H7 (cell line): ENCODE data around the gene DCAF11. TPM values are rescaled to one million over a fixed set of nuclear protein-coding genes. Genes with fewer than 3 reads are reported as not detected.
A peak's percentile ranks its signal among the peaks of the same experiment; 100 is the strongest.

Experiments used
- DNase-seq: peaks from one replicate; pipeline ENCODE4 v3.0.0; 2012
- H3K27me3 ChIP-seq: 2 replicates; pipeline ENCODE4 v1.6.0; 2011; ENCODE audit warnings: mild to moderate bottlenecking, low read length; ENCODE audit not compliant: control insufficient read depth, insufficient read depth
- H3K36me3 ChIP-seq: replicated peaks from 2 replicates; pipeline ENCODE4 v1.5.1; 2011; ENCODE audit warnings: low read length; ENCODE audit not compliant: control insufficient read depth, insufficient read depth
- H3K4me3 ChIP-seq: 2 replicates; pipeline ENCODE4 v1.5.1; 2011; ENCODE audit warnings: low read depth, mild to moderate bottlenecking, control low read depth, low read length, moderate library complexity; ENCODE audit not compliant: insufficient read depth
- total RNA-seq: library from RNA; depleted of rRNA; stranded (reverse); fragments of >200 nt; shearing (Covaris generic); gene quantifications from 2 replicates; pipeline ENCODE4 v1.2.3, GENCODE V29; 2014

DCAF11 gene
- total RNA-seq, 1 experiment from 2014 or later = 70.4 TPM

DNA sequence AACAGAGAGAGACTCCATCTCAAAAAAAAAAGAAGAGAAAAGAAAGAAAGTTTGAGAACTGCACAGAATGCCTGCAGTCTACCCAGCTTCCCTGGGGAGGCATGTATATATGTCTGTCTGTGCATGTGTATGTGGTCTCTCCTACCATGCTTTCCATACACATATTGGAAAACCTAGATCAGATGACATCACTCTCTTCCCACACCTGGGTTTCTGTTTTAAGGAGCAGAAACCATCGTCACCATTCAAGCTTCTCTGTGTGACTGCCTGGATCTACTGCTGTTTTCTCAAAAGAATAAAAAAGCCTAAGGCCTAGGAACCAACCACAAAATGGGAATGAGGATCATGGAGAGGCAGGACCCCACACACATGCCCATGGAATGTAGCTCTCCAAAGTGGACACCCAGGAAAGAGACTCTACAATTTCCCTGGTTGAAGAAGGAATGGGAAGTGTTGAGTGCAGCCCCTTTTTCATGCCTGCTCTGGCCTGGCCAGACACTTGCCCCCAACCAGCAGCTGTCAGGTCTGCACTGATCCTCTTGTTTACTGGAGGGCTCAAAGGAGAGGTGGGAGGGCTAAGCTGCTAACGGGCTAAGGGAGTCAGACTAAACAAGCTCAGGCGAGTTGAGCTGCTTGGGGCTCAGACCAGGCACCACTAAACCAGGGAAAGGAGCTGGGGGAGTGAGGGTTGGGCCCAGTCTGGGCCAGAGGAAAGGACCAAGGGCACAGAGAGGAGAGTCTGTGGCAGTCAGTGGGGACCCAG is 28.2 kb upstream of the DCAF11 start:
- no peak for DNase-seq
- Histone ChIP-seq H3K27me3 (peaks cover 15% of the 10 kb centered on the region), H3K36me3 (no peaks in the 10 kb centered on the region), H3K4me3 (no peak overlapping the region)

DNA sequence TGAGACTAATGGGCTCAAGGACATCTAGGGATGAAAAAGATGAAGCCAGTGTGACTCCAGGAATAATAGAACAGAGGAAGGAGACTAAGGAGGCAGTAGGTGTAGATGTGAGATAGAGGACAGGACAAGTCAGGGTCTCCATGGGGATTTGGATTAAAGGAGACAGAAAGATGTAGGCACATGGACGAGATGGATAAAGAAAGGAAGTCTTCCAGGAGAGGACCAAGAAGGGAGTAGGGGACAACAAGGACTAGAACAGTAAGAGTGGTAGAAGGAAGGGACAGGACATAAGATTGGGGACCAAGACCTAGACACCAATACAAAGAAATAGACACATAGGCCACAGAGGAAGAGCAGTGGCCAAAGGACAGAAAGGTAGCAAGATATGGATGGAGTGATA is 27.6 kb upstream of the DCAF11 start:
- no peak overlapping the region for H3K4me3 ChIP-seq
- no peaks in the 10 kb centered on the region for H3K36me3 ChIP-seq
- DNase-seq = no peak

DNA sequence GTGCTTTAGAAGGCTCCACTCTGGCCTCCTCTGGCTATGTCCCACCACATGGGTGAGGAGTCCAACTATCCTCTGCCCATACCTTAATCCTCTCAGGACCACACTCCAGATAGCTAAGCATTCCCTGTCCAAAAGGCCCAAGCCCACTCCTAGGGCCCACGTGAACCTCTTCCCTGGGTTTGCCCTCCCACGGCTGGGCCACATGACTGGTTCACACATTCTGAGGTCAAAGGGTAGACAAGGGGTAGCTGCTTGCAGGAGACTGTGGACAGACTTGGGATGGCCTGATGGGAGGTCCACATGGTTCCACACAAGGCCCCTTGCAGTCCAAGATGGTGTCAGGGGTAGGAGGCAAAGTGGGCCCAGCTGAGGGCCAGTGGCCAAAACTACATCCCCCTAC is 26.5 kb upstream of the DCAF11 start:
- DNase-seq = no peak
- peaks cover 2% of the 10 kb centered on the region; the same call in 1 of the 2 replicates for H3K27me3 ChIP-seq
- no peak overlapping the region for H3K4me3 ChIP-seq
- no peaks in the 10 kb centered on the region for H3K36me3 ChIP-seq

More for the DNA sequence above, 27.6 kb upstream of the DCAF11 start:
- peaks cover 10% of the 10 kb centered on the region for H3K27me3 ChIP-seq

DNA sequence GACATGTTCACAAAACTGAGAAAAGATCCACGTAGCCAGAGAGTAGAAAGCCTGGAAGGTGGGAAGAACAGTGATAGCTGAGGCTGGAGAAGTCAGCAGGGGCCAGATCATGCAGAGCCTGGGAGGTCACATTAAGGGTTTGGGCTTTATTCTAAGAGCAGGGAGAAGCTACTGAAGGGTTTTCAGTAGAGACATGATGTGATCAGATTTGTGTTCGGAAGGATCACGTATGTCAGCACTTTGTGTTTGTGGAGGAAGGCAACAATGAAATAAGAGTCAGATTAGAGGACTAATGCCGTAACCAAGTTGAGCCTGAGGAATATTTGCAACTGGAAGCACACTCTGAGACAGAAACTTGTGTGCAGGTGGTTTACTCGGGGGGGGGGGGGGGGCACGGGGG is 24.7 kb upstream of the DCAF11 start:
- no peaks in the 10 kb centered on the region for H3K36me3 ChIP-seq
- peaks cover 2% of the 10 kb centered on the region; the same call in 1 of the 2 replicates for H3K27me3 ChIP-seq
- DNase-seq = no peak
- H3K4me3 ChIP-seq = no peak overlapping the region

DNA sequence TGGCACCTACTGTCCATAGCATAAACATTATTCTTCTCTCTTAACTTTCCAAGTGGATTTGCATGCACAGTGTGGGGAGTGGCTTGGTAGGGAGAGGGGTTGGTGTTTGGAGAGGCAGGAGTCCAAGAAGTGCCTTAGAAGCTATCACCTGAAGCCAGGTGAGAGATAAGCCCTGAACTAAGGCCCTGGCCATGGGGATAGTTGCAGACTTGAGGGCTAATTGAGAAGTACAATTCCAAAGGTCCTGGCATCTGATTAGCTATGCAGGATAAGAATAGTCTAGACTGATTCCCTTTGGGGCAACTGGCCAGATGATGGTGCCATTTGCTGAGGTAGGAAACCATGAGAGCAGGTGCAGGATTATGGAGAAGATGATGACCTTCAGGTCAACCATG is 22.5 kb upstream of the DCAF11 start:
- no peak for DNase-seq
- Histone ChIP-seq H3K27me3 (no peaks in the 10 kb centered on the region; the same call in 1 of the 2 replicates), H3K4me3 (no peak overlapping the region), H3K36me3 (peaks cover 11% of the 10 kb centered on the region)

DNA sequence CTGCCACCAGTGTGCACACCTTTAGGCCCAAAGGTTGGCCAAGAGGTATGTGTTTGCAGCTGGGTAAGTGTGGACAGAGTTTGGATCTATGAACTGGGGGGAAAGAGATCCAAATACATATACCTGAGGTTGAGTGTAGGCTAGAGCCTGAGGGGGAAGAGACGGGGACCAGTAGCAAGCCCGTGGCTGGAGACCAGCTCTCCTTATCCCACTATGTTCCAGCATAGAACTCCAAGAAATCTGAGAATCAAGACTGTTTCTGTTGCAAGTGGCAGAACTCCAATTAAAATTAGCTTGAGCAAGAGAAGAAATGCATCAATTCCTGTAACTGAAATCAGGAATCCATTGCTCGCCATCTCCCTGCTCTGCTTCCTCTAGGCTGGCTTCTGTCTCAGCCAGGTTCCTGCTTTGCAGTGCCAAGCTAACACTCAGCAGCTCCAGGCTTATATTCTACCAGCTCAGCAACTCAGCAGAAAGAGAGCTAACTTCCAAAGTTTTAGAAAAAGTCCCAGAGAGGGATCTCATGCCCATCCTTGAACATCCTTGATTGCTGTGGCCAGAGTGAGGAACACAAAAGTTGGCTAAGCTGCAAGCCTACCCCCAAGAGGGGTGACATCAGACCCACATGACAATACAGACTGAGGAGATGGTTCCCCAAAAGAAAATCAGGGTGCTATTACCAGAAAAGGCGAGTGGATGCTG is 21.9 kb upstream of the DCAF11 start:
- H3K36me3 ChIP-seq = peaks cover 11% of the 10 kb centered on the region
- H3K4me3 ChIP-seq = no peak overlapping the region
- H3K27me3 ChIP-seq = no peaks in the 10 kb centered on the region; the same call in 1 of the 2 replicates
- no peak for DNase-seq

DNA sequence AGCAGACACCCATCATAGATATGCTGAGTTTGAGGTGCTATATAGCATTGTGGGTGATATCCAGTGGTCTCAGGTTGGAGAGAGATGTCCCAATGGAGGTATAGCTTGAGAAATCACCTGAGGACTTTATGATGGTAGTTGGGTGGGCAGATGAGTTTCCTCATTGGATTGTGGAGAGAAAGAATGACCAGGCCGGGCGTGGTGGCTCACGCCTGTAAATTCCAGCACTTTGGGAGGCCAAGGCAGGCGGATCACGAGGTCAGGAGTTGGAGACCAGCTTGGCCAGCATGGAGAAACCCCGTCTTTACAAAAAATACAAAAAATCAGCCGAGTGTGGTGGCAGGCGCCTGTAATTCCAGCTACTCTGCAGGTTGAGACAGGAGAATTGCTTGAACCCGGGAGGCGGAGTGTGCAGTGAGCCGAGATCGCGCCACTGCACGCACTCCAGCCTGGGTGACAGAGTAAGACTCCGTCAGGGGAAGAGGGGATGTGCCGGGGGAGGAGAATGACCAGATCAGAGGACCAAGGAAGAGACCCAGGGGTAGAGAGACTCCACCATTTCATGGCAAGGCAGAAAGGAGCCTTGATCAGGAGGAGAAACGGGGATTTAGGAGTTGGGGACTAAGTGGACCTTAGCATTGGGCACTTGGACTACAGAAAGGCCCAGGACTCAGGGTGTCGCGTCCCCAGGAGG is 21.2 kb upstream of the DCAF11 start:
- Histone ChIP-seq H3K27me3 (no peaks in the 10 kb centered on the region; the same call in 1 of the 2 replicates), H3K36me3 (peaks cover 16% of the 10 kb centered on the region), H3K4me3 (peak overlapping the region; percentile 22)
- no peak for DNase-seq

DNA sequence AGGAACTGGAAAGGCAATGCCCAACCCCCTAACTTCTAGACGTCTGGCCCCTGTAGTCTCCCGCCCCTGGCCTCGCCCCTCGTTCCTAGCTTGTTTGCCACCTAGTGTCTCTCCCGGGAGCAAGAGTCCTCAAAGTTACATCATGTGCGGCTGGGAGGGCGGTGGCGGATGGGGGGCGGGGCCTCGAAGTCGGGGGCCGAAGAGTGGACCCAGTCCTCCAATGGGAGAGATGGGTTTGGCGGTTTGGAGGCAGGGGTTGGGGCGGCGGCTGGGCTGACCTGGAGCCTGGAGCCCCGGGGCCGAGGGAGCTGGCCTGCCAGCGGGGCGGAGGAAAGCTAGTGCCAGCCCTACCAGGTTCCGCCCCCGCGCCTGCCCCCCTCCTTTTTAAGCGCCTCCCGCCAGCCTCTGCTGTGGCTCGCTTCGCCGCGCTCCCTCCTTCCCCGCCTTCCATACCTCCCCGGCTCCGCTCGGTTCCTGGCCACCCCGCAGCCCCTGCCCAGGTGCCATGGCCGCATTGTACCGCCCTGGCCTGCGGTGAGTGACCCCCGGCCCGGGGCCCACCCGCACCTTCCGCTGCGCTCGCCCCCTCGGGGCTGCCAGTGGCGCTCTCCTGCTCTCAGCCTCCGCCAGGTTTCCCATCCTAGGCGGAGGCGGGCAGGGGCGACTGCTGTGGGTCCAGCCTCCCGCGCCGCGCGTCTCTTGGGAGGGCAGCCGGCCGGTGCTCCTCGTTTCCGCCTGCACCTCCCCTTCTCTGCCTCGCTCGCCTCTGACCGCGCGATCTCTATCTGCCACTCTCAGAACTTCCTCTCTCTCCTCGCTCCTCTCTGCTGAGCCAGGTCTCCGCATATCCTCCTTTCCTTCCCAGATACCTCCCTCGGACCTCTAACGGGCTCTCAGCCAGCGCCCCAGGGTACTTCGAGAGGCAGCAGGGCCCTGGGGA is 20.4 kb upstream of the DCAF11 start, which contains the start of gene PCK2:
PCK2 (plus strand) TSS at position 411 of the 940 bp plus-strand sequence; CDS start at position 506, 95 bp downstream.
- H3K27me3 ChIP-seq = no peaks in the 10 kb centered on the region; the same call in 1 of the 2 replicates
- peak; percentile 100 for DNase-seq
- H3K4me3 ChIP-seq = peak within 1 kb of the TSS; percentile 94

DNA sequence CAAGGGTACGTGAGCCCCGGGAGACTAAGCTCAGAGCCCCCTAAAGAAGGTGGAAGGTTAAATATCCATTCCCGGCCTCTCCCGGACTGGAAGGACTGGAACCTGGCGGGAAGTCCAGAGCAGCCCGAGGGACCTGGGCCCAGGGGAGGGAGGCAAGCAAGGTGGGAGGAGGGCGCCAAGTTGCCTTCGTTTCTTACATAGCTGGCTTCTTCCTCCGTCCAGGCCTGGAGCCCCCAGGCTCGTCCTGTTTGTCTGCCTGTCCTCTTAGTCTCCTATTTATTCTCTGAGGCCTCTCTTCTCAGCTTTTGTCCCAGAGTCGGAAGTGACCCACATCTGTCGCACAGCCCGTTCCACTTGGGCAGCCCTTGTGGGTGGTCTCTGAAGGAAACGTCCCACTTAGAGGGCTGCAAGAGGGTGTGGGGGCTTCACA is 19.7 kb upstream of the DCAF11 start:
- no peak for DNase-seq
- no peaks in the 10 kb centered on the region; the same call in 1 of the 2 replicates for H3K27me3 ChIP-seq
- H3K4me3 ChIP-seq = peak overlapping the region; percentile 94
- H3K36me3 ChIP-seq = peaks cover 31% of the 10 kb centered on the region

More for the DNA sequence above, 20.4 kb upstream of the DCAF11 start, which contains the start of gene PCK2:
- H3K36me3 ChIP-seq = peaks cover 24% of the 10 kb centered on the region

DNA sequence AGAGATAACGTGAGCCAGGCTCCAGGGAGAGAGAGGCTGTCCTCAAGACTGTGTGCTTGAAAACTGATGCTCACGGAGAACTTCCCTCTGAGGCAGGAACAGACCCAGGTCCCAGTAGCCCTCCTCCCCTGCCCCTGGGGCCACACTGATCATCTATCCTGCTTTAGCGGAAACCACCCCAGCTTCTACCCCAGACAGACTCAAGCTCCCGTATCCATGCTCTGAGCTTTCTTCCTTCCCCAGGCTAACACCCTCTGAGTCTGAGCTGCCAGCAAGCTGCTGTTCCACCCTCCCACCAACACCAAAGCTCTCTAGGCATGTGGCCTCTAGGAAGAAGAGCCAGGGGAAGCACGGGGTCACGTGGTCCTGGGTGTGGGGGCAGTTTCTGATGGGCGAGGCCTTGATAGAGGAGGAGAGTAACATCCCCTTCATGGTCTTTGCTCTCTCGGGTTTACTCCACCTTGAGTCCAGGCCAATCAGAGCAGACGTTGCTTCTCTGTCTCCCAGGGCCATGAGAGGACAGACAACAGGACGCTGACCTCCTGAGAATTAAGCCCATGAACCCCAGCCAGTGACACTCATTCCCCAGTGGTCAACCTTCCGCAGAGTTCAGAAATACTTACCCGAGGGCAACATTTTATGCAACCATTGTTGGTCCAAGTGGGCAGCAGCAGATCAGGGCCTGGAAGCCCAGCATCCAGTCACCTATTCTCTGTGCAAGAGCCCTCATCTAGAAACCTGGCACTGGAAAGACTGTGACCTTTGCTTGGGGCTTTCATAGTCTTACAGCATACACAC is 19.1 kb upstream of the DCAF11 start:
- peak; percentile 91 for DNase-seq
- Histone ChIP-seq H3K36me3 (peaks cover 37% of the 10 kb centered on the region), H3K27me3 (no peaks in the 10 kb centered on the region; the same call in 1 of the 2 replicates), H3K4me3 (peak overlapping the region; percentile 94)

DNA sequence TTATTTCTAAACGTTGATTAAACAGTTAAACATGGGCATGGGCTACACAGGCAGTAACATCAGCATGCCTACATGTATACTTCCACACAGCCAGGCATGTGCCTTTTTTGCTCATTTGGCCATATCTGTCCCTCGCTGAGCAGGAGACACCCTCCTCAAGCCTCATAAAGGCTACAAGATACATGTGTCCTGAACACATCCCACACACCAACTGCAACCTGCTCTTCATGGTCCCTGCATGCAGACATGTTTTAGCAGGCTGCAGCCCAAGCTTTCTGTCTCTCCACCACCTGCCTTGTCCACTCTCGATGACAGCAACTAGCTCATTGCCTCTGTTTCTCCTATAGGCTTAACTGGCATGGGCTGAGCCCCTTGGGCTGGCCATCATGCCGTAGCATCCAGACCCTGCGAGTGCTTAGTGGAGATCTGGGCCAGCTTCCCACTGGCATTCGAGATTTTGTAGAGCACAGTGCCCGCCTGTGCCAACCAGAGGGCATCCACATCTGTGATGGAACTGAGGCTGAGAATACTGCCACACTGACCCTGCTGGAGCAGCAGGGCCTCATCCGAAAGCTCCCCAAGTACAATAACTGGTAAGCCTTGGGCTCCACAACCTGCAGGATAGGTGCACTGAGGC is 17.9 kb upstream of the DCAF11 start:
- DNase-seq = no peak
- Histone ChIP-seq H3K36me3 (peaks cover 46% of the 10 kb centered on the region), H3K4me3 (no peak overlapping the region), H3K27me3 (no peaks in the 10 kb centered on the region; the same call in 1 of the 2 replicates)

DNA sequence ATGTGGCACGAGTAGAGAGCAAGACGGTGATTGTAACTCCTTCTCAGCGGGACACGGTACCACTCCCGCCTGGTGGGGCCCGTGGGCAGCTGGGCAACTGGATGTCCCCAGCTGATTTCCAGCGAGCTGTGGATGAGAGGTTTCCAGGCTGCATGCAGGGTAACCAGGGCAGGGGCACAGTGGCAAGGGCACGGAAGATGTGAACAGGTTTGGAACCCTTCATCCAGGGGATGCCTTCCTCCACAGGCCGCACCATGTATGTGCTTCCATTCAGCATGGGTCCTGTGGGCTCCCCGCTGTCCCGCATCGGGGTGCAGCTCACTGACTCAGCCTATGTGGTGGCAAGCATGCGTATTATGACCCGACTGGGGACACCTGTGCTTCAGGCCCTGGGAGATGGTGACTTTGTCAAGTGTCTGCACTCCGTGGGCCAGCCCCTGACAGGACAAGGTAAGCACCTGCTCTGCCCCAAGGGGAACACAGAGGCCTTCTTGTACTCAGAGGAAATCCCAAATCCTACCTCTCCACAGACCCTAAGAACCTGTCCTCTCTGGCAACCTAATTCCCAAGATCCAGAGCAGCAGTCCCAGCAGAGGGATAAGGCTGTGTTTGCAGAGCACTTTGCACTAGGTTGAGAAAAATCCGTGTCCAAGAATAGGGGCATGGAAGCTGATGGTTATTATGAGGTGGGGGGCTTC is 16.2 kb upstream of the DCAF11 start:
- Histone ChIP-seq H3K4me3 (no peak overlapping the region), H3K36me3 (peaks cover 56% of the 10 kb centered on the region), H3K27me3 (no peaks in the 10 kb centered on the region; the same call in 1 of the 2 replicates)
- DNase-seq = no peak
